Fibroblast of villous mesenchyme (primary cell): ENCODE data around the gene WDR88. TPM values are rescaled to one million over a fixed set of nuclear protein-coding genes. Genes with fewer than 3 reads are reported as not detected.
"Not testable (repeated sequence)": the region's sequence is repeated elsewhere in the genome, so short reads cannot be mapped to it uniquely, and the experiment has no call there.

Experiments
- DNase-seq: peaks from one replicate; pipeline ENCODE4 v3.0.0-alpha.2; 2010; ENCODE audit warnings: low read depth
- H3K4me3 ChIP-seq: 2 replicates; pipeline ENCODE4 v1.5.1; 2011; ENCODE audit warnings: low read depth, mild to moderate bottlenecking, low read length
- CTCF ChIP-seq: IDR thresholded peaks from 2 replicates; pipeline ENCODE4 v1.5.1; 2012; ENCODE audit warnings: low read depth, mild to moderate bottlenecking, low read length; ENCODE audit not compliant: insufficient read depth
- total RNA-seq: library from RNA; depleted of rRNA; stranded (reverse); fragments of >200 nt; gene quantifications from 2 replicates; pipeline ENCODE4 v1.2.3, GENCODE V29; 2012

WDR88 gene
- total RNA-seq, 1 donor: not detected

GRCh38 chr19:33175886-33176669 lies 44.2 kb downstream of the WDR88 start:
- TF ChIP-seq CTCF: no peak
- DNase-seq: peak; percentile 43

GRCh38 chr19:33176670-33177416 lies 44.9 kb downstream of the WDR88 start:
- peak overlapping the region; percentile 88 for H3K4me3 ChIP-seq
- TF ChIP-seq CTCF: peak; percentile 23
- peak; percentile 99 for DNase-seq

More at GRCh38 chr19:33175886-33176669, 44.2 kb downstream of the WDR88 start:
- H3K4me3 ChIP-seq: peak overlapping the region; percentile 88

- TF ChIP-seq CTCF: peak; percentile 47
- H3K4me3 ChIP-seq: peak overlapping the region; percentile 60
- no peak for DNase-seq
These were observed 45.6 kb downstream of the WDR88 start for GRCh38 chr19:33177417-33177979.

GRCh38 chr19:33186431-33187182 lies 54.7 kb downstream of the WDR88 start:
- no peak overlapping the region for H3K4me3 ChIP-seq
- no peak for TF ChIP-seq CTCF
- no peak for DNase-seq

GRCh38 chr19:33187183-33187540 lies 55.2 kb downstream of the WDR88 start:
- no peak for DNase-seq
- TF ChIP-seq CTCF: no peak
- H3K4me3 ChIP-seq: no peak overlapping the region

GRCh38 chr19:33189453-33189852 lies 57.5 kb downstream of the WDR88 start:
- no peak for DNase-seq
- no peak for TF ChIP-seq CTCF
- H3K4me3 ChIP-seq: no peak overlapping the region

- not testable (repeated sequence) for H3K4me3 ChIP-seq, DNase-seq
These were observed 59.2 kb downstream of the WDR88 start for GRCh38 chr19:33191092-33191491.
